ENCODE results near the gene TLK2.
"Not testable (repeated sequence)": the region's sequence is repeated elsewhere in the genome, so short reads cannot be mapped to it uniquely, and the experiment has no call there.

Gene TLK2

GRCh38 chr17:62490990-62491389, 12.4 kb downstream of the TLK2 start:
- not testable (repeated sequence) for DNase-seq

DNA sequence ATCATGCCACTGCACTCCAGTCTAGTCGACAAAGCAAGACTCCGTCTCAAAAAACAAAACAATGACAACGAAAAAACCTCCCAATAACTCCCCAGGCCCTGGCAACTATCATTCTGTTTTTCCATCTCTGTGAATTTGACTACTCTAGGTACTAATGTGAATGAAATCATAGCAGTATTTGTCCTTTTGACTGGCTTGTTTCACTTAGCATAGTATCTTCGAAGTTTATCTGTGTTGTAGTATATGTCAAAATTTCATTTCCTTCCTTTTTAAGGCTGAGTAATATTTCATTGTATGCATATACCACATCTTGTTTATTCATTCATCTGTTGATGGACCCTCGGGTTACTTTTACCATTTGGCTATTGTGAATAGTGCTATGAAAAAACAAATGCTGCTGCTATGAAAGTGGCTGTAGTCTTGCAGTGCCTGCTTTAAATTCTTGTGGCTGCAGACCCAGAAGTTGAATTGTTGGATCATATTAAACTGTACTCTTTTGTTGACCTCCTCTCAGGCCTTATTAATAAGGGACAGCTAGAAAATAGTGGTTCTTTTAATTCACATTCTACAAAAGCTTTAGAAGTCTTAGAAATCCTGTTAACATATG, 14.5 kb downstream of the TLK2 start:
- DNase-seq, result not testable (repeated sequence)

GRCh38 chr17:62494073-62494472, 15.4 kb downstream of the TLK2 start:
- DNase-seq, result not testable (repeated sequence)

- not testable (repeated sequence) for DNase-seq
These were observed 17.7 kb downstream of the TLK2 start for GRCh38 chr17:62496344-62496743.

DNA sequence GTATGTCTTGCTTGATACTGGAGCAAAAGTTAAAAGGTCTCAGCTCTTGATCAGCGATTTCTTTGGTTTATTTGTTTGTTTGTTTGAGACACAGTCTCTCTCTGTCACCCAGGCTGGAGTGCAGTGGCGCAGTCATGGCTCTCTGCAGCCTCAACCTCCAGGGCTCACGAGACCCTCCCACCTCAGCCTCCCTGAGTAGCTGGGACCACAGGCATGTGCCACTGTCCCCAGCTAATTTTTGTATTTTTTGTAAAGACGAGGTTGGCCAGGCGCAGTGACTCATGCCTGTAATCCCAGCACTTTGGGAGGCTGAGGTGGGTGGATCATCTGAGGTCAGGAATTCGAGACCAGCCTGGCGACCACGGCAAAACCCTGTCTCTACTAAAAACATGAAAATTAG, 20.2 kb downstream of the TLK2 start:
- DNase-seq, result not testable (repeated sequence)

DNA sequence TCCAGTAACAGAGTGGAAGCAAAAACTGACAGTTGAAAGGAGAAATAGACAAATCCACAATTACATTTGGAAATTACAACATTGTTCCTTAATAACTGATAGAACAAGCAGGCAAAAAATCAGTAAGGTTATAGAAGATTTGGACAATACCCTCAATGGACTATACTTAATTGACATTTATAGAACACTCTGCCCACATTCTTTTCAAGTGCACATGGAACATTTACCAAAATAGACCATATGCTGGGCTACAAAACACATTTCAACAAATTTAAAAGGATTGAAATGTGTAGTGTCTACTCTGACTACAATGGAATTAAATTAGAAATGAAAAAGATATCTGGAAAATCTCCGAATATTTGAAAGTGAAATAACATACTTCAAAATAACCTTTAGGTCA, 21.8 kb downstream of the TLK2 start:
- not testable (repeated sequence) for DNase-seq

GRCh38 chr17:62504857-62505256, 26.2 kb downstream of the TLK2 start:
- not testable (repeated sequence) for DNase-seq

GRCh38 chr17:62507191-62507836, 28.7 kb downstream of the TLK2 start:
- not testable (repeated sequence) for DNase-seq

DNA sequence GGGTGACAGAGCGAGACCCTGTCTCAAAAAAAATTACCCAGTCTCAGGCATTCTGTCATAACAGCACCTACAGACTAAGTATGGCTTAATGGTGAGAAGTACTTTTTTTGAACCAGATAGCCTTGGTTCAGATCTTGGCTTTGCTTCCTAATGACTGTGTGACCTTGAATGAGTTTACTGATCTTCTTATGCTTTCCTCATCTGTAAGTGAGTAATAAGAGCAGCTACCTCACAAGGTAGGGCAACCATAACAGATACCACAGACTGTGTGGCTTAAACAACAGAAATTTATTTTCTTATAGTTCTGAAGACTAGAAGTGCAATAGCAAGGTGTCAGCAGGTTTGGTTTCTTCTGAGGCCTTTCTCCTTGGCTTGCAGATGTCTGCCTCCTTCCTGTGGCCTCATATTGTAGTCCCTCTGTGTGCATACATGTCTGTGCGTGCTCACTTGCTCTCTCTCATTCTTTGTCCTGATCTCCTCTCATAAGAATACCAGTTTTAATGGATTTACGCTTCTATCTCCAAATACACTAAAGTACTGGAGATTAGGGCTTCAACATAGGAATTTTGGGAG, 31.7 kb downstream of the TLK2 start:
- not testable (repeated sequence) for DNase-seq

- DNase-seq, result not testable (repeated sequence)
These were observed 32.4 kb downstream of the TLK2 start for GRCh38 chr17:62511014-62511413.

DNA sequence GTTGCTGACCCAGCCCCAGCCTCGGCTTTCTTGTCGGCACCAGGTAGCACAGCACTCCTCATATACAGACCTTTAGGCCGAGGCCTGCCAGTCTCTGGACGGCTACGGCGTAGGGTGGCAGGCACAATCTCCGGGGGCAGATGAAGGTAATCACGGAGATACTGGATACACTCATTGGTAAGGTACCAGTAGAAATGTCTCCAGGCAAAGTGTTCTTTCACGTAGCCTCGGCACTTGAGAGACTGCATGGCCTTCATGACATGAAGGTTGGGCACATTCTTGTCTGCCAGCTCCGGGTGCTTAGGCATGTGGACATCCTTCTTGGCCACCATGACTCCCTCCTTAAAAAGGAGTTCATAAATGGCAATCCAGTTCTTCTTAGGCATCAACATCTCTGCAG, 37.8 kb downstream of the TLK2 start:
- DNase-seq, result not testable (repeated sequence)

DNA sequence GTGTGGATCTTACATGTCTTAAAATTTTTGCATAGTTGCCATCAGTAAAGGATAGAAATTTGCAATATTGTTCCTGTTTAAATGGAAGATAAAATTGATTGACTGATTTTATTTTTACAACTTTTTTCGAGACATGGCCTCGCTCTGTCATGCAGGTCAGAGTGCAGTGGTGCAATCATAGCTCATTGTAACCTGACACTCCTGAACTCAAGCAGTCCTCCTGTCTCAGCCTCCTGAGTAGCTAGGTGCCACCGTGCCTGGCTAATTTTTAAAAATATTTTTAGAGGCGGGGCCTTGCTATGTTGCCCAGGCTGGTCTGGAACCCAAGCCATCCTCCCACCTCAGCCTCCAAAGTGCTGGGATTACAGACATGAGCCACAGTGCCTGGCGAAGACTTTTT, 42.7 kb downstream of the TLK2 start:
- DNase-seq, result not testable (repeated sequence)

GRCh38 chr17:62524077-62524476, 45.5 kb downstream of the TLK2 start:
- DNase-seq, result not testable (repeated sequence)

DNA sequence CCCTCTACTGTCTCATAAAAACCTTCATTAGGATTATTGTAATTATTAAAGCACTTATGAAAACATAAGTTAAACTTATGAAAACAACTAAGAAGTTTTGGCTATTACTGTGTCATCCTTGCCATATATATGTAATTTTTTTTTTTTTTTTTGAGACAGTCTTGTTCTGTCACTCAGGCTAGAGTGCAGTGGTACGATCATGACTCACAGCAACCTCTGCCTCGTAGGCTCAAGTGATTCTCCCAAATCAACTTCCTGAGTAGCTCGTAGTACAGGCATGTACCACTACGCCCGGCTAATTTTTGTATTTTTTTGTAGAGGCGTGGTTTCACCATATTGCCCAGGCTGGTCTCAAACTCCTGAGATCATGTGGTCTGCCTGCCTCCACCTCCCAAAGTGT, 46.7 kb downstream of the TLK2 start:
- DNase-seq, result not testable (repeated sequence)

DNA sequence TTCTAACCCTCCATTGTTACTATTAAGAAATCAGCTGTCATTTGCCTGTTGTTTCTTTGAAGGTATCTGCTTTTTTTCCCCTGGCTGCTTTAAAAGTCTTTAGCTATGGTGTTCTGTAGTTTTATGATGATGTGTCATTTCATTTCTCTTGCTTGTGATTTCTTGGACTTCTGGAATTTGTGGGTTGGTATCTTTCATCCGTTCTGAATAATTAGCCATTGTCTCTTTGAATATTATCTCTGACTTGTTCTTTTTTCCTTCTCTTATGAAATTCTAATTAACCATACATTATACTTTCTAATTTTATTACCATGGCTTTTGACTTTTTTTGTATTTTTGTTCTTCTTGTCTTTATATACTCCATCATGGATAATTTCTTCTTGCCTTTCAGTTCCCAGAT, 52.3 kb downstream of the TLK2 start:
- DNase-seq, result not testable (repeated sequence)

GRCh38 chr17:62536557-62536956, 57.9 kb downstream of the TLK2 start:
- not testable (repeated sequence) for DNase-seq

DNA sequence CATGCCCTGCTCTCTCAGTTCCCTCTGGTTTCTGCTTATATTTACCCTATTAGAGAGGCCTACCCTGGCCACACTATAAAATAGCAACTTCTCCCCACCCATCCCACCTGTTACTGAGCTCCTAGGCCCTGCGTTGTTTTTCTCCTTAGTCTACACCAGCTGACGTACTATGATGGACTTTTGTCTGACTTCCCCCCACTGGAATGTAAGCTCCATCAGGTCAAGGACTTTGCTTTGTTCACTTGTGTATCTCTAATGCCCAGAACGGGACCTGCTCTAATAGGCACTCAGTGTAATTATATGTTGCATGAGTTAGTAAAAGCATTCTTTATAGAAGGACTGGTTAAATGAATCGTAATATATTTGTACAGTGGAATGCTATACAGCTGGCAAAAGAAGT, 62.4 kb downstream of the TLK2 start:
- not testable (repeated sequence) for DNase-seq

GRCh38 chr17:62543278-62543775, 64.7 kb downstream of the TLK2 start:
- DNase-seq, result not testable (repeated sequence)

DNA sequence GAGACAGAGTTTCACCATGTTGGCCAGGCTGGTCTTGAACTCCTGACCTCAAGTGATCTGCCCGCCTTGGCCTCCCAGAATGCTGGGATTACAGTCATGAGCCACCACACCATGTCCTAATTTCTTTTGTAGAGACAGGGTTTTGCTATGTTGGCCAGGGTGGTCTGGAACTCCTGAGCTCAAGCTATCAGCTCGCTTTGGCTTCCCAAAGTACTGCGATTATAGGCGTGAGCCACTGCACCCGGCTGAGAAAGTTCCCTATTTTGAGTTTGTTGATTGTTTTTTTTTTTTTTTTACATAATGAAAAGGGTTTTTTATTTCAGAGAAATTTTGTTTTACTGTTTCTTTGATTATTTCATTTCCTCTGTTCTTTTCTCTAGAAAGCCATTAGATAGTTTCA, 67.4 kb downstream of the TLK2 start:
- not testable (repeated sequence) for DNase-seq

GRCh38 chr17:62552851-62553659, 74.4 kb downstream of the TLK2 start:
- not testable (repeated sequence) for DNase-seq

DNA sequence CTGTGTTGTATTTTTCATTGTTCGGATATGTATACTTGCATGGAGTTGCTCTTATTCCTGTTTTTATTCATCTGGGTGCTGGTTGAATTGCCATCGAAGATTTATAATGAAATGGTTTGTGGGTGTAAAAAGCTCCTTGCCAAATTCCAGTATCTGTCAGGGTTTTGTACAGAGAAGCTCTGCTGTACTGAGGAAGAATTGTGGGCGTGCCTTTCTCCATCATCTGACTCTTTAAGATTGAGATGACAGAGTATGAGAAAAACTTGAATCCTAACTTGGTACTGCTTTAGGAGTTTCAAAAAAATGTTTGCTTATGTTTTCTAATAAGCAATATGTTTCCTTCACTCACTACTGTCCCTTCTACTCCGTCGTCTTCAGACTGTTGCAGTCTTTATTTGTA, 78.9 kb downstream of the TLK2 start:
- DNase-seq, result not testable (repeated sequence)

DNA sequence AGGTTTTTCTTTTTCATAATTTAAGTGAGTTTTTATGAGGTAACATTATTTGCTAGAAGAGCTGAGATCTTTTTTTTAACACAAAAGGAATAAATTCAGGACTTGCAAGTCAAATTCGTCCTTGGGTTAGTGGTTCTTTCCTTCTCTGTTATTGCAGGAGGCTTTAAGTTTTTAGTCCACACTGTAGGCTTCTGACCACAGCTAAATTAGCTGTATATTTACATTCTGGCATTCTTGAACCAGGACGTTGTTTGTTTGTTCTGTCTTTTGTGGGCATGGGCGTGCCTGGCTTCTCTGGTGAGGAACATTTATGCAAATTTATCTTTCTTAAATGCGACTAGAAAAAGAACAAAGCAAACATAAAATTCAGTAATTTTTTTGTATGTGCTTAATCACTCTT, 80.3 kb downstream of the TLK2 start:
- not testable (repeated sequence) for DNase-seq

- DNase-seq, result not testable (repeated sequence)
These were observed 82.3 kb downstream of the TLK2 start for GRCh38 chr17:62560971-62561370.

Measured in stimulated activated CD4-positive, alpha-beta T cell treated with anti-CD3 and anti-CD28 coated beads, Interleukin-12 subunit alpha, Interleukin-12 subunit beta, amount 100 ng/mL, for 4 hours (primary cell).